Endodermal cell (in vitro differentiated cells): ENCODE results near the gene NPAS4. TPM values are rescaled to one million over a fixed set of nuclear protein-coding genes. Genes with fewer than 3 reads are reported as not detected.
"Not testable (repeated sequence)": the region's sequence is repeated elsewhere in the genome, so short reads cannot be mapped to it uniquely, and the experiment has no call there.

Experiments used
- DNase-seq: peaks from one replicate; pipeline ENCODE4 v3.0.0-alpha.2; 2017
- H3K27ac ChIP-seq: 2 replicates; pipeline ENCODE4 v1.5.1; 2013; ENCODE audit warnings: mild to moderate bottlenecking, low read depth, low read length, moderate library complexity
- H3K27me3 ChIP-seq: 2 replicates; pipeline ENCODE4 v1.6.1; 2013; ENCODE audit warnings: mild to moderate bottlenecking, low read length, moderate library complexity; ENCODE audit not compliant: insufficient read depth, control insufficient read depth, poor library complexity, severe bottlenecking
- H3K36me3 ChIP-seq: 2 replicates; pipeline ENCODE4 v1.7.0; 2013; ENCODE audit warnings: mild to moderate bottlenecking, low read length, moderate library complexity; ENCODE audit not compliant: control insufficient read depth, insufficient read depth
- H3K4me1 ChIP-seq: one replicate; pipeline ENCODE4 v1.7.0; 2013; ENCODE audit warnings: low read length; ENCODE audit not compliant: control insufficient read depth, insufficient read depth
- H3K4me3 ChIP-seq: 2 replicates; pipeline ENCODE4 v1.5.1; 2013; ENCODE audit warnings: mild to moderate bottlenecking, low read length, moderate library complexity
- H3K9ac ChIP-seq: 2 replicates; pipeline ENCODE4 v1.6.1; 2013; ENCODE audit warnings: mild to moderate bottlenecking, low read length, moderate library complexity; ENCODE audit not compliant: poor library complexity, severe bottlenecking; ENCODE audit errors: extremely low read depth
- H3K9me3 ChIP-seq: 2 replicates; pipeline ENCODE4 v1.6.1; 2013; ENCODE audit warnings: mild to moderate bottlenecking, low read length, moderate library complexity; ENCODE audit not compliant: control insufficient read depth
- H3K27ac Mint-ChIP-seq: 2 replicates; pipeline ENCODE4 v1.8.0; 2020; ENCODE audit warnings: mixed read lengths
- H3K27me3 Mint-ChIP-seq: 2 replicates; pipeline ENCODE4 v1.8.0; 2021; ENCODE audit warnings: mild to moderate bottlenecking, mixed read lengths; ENCODE audit not compliant: insufficient read depth
- H3K36me3 Mint-ChIP-seq: 2 replicates; pipeline ENCODE4 v1.8.0; 2020; ENCODE audit warnings: low read depth, mixed read lengths
- H3K4me1 Mint-ChIP-seq: 2 replicates; pipeline ENCODE4 v1.8.0; 2020; ENCODE audit warnings: mixed read lengths
- H3K4me3 Mint-ChIP-seq: 2 replicates; pipeline ENCODE4 v1.8.0; 2020; ENCODE audit warnings: mild to moderate bottlenecking, moderate library complexity, mixed read lengths
- H3K9me3 Mint-ChIP-seq: 2 replicates; pipeline ENCODE4 v1.8.0; 2020; ENCODE audit warnings: mild to moderate bottlenecking, mixed read lengths
- WGBS, 2 experiments: methylation state at CpG; one replicate each; pipeline versions ENCODE4 v1.1.5 to v1.1.7; 2013; ENCODE audit warnings: missing lambda C conversion rate in 2 of 2, mixed read lengths in 1 of 2; ENCODE audit not compliant: insufficient coverage in 1 of 2, insufficient read length in 1 of 2; 5-methylcytosine and 5-hydroxymethylcytosine counted together
- total RNA-seq, 2 donors: library from RNA; stranded (reverse); fragmentation: NEBNext Ultra II Directional in 1 of 2; extraction: Animal tissue kit (Norgen Biotek cat#: 25700) in 1 of 2; gene quantifications; 2 replicates in 1 of 2; 3 replicates in 1 of 2; pipeline ENCODE4 v1.2.1, GENCODE V29; 2021
- TF ChIP-seq, protein P1 (sequence below): fragments of 200-600 bp; sonication (generic); conservative IDR thresholded peaks from 2 replicates; pipeline ENCODE4 v1.5.0; 2021; ENCODE audit warnings: antibody characterized with exemption, mild to moderate bottlenecking

NPAS4 gene
- total RNA-seq, 2 donors from 2014 or later, result not detected

DNA sequence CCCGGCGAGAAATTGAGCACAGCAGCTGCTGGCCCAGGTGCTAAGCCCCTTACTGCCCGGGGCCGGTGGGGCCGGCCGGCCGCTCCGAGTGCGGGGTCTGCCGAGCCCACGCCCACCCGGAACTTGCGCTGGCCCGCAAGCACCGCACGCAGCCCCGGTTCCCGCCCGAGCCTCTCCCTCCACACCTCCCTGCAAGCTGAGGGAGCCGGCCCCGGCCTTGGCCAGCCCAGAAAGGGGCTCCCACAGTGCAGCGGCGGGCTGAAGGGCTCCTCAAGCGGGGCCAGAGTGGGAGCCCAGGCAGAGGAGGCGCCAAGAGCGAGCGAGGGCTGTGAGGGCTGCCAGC is 20.1 kb downstream of the NPAS4 start:
- H3K4me3 Mint-ChIP-seq, H3K27ac Mint-ChIP-seq: not testable (repeated sequence)

DNA sequence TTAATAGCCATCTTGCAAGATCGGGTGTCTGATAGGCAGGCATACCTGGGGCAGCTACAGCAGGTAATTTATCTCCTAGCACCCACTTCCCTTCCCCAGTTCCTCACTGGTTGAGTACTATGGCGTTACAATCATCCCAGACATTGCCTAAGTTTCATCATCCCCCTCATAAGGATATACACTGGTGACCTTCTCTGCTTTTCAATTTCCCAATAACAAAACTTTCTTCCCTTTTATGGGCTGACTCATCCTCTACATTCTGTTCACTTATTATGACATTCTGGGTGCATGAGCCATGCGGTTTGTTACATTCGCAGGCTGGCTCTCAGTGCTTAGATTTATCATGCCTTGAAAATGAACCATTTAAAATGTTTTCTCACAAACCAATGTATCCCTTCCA is 22.8 kb downstream of the NPAS4 start:
- Mint-ChIP-seq H3K9me3 (peaks cover 42% of the 10 kb centered on the region), H3K27ac (no peak overlapping the region), H3K4me3 (no peak overlapping the region), H3K27me3 (peaks cover 3% of the 10 kb centered on the region), H3K4me1 (peaks cover 1% of the 10 kb centered on the region), H3K36me3 (no peaks in the 10 kb centered on the region)
- WGBS, 2 experiments, result 92 to 96% methylated on average over 4 of the region's 4 CpGs
- Histone ChIP-seq H3K9me3 (peaks cover 18% of the 10 kb centered on the region), H3K9ac (no peak overlapping the region), H3K27ac (no peak overlapping the region), H3K27me3 (no peaks in the 10 kb centered on the region), H3K36me3 (no peaks in the 10 kb centered on the region), H3K4me3 (no peak overlapping the region), H3K4me1 (no peaks in the 10 kb centered on the region)
- DNase-seq, result no peak
- TF ChIP-seq, protein P1, sequence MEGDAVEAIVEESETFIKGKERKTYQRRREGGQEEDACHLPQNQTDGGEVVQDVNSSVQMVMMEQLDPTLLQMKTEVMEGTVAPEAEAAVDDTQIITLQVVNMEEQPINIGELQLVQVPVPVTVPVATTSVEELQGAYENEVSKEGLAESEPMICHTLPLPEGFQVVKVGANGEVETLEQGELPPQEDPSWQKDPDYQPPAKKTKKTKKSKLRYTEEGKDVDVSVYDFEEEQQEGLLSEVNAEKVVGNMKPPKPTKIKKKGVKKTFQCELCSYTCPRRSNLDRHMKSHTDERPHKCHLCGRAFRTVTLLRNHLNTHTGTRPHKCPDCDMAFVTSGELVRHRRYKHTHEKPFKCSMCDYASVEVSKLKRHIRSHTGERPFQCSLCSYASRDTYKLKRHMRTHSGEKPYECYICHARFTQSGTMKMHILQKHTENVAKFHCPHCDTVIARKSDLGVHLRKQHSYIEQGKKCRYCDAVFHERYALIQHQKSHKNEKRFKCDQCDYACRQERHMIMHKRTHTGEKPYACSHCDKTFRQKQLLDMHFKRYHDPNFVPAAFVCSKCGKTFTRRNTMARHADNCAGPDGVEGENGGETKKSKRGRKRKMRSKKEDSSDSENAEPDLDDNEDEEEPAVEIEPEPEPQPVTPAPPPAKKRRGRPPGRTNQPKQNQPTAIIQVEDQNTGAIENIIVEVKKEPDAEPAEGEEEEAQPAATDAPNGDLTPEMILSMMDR, result no peak

More for the DNA sequence above, 20.1 kb downstream of the NPAS4 start:
- not testable (repeated sequence) for H3K4me1 ChIP-seq, H3K4me1 Mint-ChIP-seq, DNase-seq, H3K27me3 Mint-ChIP-seq, H3K9ac ChIP-seq, H3K4me3 ChIP-seq, H3K27ac ChIP-seq, H3K27me3 ChIP-seq
- Histone ChIP-seq H3K9me3 (peaks cover 18% of the 10 kb centered on the region), H3K36me3 (peaks cover 13% of the 10 kb centered on the region)
- Mint-ChIP-seq H3K9me3 (peaks cover 38% of the 10 kb centered on the region), H3K36me3 (peaks cover 11% of the 10 kb centered on the region)
- 95 to 98% methylated on average over 6 to 26 of the region's 27 CpGs for WGBS, 2 experiments

DNA sequence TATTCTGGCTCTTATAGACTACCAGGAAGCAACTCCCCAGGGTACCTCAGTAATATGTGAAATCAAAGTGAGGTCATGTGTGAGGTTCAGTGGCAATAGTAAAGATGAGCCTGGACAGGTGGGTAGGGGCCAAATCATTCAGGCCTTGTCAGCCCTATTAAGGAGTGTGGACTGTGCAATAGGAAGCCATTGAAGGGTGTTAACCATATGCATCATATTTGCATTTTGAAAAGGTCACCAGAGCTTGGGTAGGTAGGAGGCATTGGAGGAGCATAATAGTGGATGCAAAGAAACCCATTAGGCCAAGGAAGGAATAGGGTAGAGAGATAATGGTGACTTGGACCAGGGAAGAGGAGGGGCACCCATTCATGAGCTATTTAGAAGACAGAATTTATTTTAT is 26.2 kb downstream of the NPAS4 start:
- no peaks in the 10 kb centered on the region for H3K27me3 ChIP-seq
- no peak overlapping the region for H3K4me3 ChIP-seq
- Mint-ChIP-seq H3K4me1 (no peaks in the 10 kb centered on the region), H3K9me3 (peaks cover 36% of the 10 kb centered on the region), H3K4me3 (no peak overlapping the region), H3K36me3 (no peaks in the 10 kb centered on the region), H3K27me3 (peaks cover 13% of the 10 kb centered on the region), H3K27ac (no peak overlapping the region)
- no peak overlapping the region for H3K9ac ChIP-seq
- TF ChIP-seq, protein P1, result no peak
- peaks cover 18% of the 10 kb centered on the region for H3K9me3 ChIP-seq
- no peak overlapping the region for H3K27ac ChIP-seq
- no peaks in the 10 kb centered on the region for H3K4me1 ChIP-seq
- no peak for DNase-seq
- no peaks in the 10 kb centered on the region for H3K36me3 ChIP-seq

DNA sequence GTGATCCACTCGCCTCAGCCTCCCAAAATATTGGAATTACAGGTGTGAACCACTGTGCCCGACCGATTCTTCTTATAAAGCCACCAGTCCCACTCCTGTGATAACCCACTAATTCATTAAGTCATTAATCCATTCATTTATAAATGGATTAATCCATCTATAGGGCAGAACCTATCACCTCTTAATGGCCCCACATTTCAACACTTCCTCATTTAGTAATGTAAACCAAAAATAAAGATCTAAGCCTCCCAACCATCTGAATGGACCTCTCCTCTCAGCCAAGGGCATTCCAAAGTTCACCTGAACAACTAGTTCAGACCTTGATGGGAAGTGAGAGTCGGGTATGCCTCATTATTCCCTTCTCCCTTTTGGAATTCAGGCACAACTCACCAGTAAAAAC is 27.7 kb downstream of the NPAS4 start:
- no peaks in the 10 kb centered on the region for H3K36me3 ChIP-seq
- no peak for DNase-seq
- H3K4me1 ChIP-seq, result no peaks in the 10 kb centered on the region
- H3K9ac ChIP-seq, result no peak overlapping the region
- peaks cover 16% of the 10 kb centered on the region for H3K27me3 Mint-ChIP-seq
- no peak overlapping the region for H3K4me3 ChIP-seq
- H3K4me3 Mint-ChIP-seq, result no peak overlapping the region
- no peaks in the 10 kb centered on the region for H3K27me3 ChIP-seq
- 90 to 93% methylated on average over 4 of the region's 4 CpGs for WGBS, 2 experiments
- no peak overlapping the region for H3K27ac ChIP-seq
- no peaks in the 10 kb centered on the region for H3K36me3 Mint-ChIP-seq
- peaks cover 22% of the 10 kb centered on the region for H3K9me3 Mint-ChIP-seq
- no peaks in the 10 kb centered on the region for H3K4me1 Mint-ChIP-seq
- H3K9me3 ChIP-seq, result peaks cover 12% of the 10 kb centered on the region
- TF ChIP-seq, protein P1, result no peak
- H3K27ac Mint-ChIP-seq, result no peak overlapping the region
